ENCODE results near the gene SEC16A.

SEC16A gene, protein sequence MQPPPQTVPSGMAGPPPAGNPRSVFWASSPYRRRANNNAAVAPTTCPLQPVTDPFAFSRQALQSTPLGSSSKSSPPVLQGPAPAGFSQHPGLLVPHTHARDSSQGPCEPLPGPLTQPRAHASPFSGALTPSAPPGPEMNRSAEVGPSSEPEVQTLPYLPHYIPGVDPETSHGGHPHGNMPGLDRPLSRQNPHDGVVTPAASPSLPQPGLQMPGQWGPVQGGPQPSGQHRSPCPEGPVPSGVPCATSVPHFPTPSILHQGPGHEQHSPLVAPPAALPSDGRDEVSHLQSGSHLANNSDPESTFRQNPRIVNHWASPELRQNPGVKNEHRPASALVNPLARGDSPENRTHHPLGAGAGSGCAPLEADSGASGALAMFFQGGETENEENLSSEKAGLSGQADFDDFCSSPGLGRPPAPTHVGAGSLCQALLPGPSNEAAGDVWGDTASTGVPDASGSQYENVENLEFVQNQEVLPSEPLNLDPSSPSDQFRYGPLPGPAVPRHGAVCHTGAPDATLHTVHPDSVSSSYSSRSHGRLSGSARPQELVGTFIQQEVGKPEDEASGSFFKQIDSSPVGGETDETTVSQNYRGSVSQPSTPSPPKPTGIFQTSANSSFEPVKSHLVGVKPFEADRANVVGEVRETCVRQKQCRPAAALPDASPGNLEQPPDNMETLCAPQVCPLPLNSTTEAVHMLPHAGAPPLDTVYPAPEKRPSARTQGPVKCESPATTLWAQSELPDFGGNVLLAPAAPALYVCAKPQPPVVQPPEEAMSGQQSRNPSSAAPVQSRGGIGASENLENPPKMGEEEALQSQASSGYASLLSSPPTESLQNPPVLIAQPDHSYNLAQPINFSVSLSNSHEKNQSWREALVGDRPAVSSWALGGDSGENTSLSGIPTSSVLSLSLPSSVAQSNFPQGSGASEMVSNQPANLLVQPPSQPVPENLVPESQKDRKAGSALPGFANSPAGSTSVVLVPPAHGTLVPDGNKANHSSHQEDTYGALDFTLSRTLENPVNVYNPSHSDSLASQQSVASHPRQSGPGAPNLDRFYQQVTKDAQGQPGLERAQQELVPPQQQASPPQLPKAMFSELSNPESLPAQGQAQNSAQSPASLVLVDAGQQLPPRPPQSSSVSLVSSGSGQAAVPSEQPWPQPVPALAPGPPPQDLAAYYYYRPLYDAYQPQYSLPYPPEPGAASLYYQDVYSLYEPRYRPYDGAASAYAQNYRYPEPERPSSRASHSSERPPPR (N-terminal part only)

DNA sequence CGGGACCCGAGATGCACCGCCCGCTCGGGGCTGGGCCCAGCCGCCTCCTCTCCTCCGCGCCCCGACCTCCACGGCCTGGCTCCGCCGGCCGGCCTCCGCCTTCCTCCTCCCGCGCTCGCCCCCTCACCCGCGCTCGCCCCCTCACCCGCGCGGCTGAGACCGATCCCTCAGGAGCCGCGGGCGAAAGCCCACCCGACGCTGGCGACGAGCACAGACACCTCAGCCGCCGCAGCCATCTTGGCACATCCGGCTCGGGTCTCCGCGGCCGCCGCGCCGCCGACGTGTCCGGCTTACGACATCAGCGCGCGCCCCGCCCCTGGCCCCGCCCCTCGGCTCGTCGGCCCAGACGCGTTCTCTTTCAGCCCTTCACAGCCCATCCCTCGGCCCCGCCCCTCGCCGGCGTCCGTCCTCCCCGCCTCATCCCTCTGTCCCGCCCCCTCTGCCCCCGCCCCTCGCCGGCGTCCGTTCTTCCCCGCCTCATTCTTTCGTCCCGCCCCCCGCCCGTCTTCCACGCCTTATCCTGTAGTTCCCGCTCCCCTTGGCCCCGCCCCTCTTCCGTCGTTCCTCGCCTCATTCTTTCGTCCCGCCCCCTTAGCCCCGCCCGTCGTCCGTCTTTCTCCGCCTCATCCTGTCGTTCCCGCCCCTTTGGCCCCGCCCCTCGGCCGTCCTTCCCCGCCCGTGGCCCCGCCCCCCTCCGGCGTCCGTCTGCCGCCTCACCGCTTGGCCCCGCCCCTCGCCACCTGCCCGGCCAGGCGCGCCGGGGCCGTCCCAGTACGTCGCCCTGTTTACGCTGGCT is at the start of gene SEC16A:
Gene SEC16A, minus strand, starts transcription at position 248 of the 796 bp plus-strand sequence. CDS start 5,425 bp downstream, outside the sequence.
- DNase-seq: peak; percentile 98

DNA sequence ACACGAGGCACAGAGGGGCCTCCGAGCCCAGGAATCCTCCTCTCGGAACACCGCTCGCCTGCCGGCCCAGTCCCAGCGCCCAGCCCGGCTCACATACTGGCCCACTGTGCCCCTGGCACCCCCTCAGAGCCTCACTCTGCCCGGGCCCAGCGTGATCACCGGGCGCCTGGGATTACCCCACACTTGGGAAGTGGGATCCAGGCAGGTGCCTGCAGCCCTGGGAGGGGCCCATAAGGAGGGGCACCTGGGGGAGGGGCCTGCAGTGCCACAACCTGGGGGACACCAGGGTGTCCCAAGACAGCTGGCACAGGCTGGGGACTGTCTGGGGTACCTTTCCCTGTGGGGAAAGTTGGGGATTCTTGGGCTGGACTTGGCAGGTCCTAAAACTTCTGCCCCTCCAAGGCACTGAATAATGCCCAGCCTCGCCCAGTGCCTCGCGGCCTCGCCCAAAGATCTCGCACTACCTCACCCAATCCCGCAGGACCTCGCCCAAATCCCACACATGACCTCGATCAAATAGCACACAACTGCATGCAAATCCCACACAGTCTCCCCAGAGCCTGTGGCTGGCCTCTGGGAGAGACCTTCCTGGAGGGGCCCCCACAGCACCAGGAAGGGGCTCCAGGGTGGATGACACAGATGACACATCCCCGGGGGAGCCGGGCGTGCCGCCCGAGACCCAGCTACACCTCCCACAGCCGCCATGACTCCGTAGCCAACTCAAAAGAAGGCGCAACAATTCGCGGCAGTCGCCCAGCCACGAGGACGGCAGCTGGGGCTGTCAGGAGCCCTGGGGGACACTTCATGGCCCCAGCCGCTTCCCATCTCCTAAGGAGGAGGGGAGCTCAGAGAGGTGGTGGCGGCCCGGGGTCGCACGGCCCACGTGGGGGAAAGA is 49.3 kb upstream of the SEC16A start:
- no peak for DNase-seq

DNA sequence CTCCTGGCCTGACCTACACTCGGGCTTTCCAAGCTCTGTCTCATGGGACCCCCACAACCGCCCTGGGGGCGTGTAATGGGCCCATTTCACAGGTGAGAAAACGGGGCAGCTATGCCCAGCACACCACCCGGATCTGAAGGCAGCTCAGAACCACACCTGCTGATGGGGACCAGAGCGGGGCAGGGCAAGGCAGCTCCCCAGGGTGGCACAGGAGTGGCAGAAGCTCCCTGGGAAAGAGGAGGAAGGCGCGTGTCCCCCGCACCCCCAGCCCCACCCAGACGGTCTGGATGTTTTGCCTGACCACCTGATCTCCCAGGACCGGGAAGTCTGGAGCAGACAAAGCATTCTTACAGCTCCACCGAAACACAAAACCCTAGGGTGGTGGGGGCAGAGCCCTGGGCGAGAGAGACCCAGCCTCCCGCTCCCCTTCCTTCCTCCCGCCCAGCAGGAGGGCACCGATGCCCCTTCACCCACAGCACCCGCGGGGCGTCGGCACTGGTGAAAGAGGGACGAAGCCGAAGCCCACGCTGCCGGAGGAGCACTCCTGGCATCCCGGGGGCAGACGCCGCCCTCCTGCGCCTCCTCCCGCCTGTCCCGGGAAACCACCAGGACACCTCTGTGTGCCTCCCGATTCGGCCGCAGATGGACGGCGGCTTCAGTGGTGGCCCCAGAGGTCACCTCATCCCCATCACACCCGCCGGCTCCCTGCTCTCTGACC is 48.5 kb upstream of the SEC16A start:
- no peak for DNase-seq

DNA sequence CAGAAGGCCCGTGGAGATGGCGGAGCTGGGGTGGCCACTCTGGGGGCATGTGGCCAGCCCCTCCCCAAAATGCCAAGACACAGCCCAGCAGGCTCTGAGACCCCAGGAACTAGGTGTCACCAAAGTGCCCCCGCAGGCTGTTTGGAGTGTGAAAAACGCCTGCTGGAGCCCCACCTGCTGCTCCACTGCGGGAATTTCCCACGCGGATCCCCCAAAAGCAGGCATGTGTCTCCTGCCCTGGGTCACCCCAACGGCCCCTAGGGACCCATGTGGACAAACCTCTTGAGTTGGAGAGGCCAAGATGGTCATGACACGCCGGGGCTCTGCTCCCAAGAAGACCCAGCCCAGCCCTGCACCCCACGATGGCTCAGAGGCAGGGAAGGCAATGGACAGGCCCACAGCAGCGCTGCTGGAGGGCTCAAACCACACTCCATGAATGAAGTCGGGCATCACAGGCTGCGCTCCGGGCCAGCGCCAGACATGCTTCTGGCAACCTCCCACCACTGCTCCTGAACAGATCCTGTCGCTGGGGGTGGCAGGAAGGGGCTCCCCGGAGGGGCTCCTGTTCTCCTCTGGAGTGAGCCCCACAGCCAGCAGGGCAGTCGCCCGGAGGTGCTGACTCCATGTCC is 47.7 kb upstream of the SEC16A start:
- DNase-seq: no peak

DNA sequence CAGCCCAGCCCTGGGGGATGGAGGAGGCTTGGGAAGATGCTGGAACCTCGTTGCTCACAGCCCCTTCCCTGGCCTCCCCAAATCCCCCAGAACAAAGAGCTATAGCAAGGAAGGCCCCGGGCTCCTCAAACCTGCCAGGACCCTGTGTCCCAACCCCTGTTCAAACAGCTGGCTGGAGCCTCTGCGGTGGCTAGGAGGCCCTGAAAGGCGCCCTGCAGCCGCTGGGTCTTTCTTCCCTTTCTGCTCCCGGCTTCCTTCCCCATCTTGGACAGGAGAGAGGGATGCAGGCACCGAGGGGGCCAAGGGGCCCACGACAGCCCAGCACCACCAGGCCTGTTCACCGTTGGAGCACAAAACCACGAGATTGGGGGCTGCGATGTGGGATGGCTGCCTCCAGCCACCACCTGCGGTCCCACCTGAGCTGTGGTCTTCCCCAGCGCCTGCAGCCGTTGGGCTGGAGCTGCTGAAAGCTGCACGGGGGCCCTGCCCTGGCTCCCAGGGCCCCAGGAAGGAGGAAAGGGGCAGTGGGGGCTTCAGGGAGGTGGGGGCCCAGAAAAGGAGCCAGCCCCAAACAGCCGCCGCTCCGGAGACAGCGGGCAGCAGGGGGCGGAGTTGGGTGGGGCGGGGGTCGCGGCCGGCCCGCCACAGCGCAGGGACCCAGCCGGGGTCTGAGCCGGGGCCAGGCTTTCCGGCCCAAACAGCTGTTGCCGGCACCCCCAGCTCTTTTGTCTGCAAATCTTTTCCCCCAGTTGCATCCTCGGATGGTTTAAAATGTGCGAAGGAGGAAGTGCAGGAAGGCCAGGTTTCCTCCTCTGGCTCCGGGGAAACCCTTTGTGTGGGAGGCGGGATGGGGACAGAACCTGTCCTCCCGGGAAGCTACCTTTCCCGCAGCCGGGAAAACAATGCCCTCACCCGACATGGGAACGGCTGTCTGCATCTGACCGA is 46.9 kb upstream of the SEC16A start:
- no peak for DNase-seq

DNA sequence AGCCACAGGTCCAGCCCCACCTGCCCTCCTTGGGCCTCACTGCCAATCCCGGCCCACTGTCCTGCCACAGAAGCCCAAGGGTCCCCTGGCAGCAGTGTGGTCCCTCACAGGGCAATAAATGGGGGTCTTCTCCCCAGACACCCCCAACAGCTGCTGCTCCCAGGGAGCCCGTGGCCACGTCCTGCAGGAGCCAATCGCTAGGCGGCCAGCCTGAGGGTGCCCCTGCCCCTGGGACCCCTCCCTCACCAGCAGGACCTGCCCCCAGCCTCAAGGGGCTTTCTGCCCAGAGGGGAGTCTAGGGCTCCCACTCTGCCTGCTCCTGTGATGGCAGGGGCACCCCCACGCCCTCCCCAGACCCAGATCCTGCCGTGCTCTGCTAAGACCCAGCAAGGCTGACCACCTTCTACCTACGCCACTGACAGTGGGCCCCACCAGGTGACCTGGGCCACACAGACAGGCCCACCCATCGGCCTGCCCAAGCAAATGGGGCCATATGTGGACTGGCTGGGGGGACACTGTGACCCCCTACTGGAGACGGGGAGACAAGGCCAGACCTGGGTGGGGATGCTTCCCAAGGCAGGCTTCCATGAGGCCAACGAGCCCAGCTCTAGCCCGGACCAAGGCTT is 46.0 kb upstream of the SEC16A start:
- DNase-seq: no peak

DNA sequence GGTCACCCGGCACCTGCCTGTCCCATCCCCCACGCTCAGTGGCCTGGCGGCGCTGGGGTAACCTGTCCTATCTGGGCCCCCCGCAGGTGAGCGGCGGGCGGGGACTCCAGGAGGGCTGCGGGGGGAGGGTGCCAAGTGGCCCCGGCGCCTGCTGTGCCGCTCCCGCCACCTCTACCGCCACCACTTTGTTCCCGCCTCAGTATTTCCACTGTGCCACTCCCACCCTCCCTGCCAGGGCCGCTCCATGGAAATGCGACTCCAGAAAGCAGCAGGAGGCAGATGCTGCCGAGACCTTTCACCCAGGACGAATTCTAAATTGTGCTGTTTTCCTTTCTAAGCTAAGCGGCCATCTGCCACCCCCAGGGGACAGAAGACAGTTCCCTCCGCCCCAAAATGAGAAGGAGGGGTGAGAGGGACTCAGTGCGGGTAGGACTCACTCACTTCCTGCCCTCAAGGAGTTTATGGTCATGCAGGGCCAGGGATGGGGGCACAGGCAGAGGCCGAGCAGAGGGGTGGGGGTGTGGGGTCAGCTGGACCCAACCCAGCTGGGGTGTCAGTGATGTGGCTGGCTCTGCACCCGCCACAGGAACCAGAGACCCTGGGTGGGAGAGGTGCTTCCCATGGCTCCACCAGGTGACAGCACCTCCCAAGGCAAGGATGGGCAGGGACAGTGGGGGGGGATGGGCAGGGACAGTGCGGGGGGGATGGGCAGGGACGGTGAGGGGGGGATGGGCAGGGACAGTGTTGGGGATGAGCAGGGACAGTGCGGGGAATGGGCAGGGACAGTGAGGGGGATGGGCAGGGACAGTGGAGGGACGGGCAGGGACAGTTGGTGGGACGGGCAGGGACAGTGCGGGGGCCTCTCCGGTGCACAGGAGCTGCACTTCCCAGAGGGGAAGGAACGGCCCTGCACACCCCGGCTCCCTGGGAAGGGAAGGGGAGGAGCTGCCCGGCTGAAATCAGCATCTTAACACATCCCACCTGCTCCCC is 45.2 kb upstream of the SEC16A start:
- peak; percentile 60 for DNase-seq

DNA sequence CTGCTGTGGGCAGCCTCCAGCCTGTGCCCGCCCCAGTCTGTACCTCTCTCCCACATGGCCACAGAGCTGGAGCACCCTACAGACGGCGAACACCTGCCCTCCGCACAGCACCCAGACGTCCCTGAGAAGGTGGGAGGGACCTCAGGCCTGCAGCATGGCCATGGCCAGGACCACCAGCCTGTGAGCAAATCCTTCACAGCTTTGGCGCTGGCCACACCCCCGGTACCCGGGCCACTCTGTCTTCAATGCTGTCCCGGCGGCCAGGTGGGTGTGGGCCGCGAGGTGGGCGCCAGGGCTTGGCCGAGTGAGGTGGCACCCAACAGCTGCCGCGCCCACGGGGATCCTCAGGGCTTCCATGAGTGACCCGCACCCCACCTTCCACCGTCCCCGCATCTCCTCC is 44.3 kb upstream of the SEC16A start:
- DNase-seq: no peak

DNA sequence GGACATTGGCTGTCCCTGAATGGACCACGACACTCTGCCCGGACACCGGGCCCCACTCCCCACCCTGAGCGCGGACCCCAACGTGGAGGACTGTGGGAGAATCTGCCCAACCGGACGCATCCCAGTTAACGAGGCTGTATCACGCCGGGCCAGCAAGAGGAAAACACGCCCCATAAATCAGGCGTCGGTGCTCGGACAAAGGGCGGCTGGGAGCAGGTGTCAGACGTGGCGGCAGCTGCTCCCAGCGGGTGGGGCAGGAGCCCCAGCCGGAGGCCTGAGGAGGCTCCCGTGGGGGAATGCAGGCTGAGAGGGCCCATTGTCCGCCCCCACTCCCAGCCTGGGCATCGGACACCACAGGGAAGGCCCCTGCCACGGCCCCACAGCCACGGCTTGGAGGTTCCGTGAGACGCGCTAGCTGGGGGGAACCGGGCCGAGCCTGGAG is 43.8 kb upstream of the SEC16A start:
- peak; percentile 59 for DNase-seq

DNA sequence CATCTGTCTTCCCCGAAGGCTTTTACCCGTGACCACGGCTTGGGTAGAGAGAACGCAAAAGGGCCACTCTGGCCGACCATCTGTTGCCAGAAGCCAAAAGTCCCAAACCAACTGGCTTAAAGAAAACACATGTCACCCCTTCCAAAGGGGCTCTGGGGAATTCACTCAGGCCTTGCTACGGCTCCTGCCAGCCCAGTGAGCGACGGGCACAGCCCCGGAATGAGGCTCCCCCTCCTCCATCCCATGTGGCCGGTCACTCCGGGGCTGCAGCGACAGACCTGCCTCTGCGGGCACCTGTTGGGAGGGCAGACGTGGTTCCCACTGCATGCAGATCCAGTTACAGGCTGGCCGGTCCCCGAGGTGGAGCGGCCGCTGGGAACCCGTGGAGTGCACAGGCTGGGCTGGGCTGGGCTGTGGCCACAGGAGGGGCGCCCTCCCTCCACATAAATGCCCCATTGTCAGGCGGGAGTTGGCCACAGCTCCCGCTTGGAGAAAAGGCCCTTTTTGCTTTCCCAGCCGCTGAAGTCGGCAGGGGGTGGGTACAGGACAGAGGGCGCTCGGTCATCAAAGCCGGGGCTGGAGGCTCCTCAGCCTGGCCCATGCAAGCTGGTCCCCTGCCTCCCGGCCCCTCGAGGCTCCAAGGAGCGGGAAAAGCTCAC is 43.1 kb upstream of the SEC16A start:
- DNase-seq: no peak

DNA sequence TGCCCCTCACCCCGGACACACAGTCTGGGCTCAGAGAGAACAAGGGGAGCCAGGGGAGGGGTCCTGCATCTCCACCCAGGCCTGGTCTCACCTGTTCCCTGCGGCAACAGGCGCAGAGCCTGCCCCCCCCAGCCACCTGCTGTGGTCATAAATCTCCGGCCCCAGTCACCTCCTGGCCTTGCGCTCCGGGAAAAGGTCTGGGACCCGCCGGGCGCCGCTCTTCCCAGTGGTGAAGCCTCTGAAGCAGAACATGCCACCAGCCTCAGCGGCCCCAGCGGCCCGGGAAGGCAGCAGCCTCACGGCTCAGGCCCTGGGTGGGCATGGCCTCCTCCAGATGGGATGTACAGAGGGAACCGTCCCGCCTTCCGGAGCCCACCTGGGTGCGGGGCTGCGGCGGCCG is 42.4 kb upstream of the SEC16A start:
- no peak for DNase-seq

DNA sequence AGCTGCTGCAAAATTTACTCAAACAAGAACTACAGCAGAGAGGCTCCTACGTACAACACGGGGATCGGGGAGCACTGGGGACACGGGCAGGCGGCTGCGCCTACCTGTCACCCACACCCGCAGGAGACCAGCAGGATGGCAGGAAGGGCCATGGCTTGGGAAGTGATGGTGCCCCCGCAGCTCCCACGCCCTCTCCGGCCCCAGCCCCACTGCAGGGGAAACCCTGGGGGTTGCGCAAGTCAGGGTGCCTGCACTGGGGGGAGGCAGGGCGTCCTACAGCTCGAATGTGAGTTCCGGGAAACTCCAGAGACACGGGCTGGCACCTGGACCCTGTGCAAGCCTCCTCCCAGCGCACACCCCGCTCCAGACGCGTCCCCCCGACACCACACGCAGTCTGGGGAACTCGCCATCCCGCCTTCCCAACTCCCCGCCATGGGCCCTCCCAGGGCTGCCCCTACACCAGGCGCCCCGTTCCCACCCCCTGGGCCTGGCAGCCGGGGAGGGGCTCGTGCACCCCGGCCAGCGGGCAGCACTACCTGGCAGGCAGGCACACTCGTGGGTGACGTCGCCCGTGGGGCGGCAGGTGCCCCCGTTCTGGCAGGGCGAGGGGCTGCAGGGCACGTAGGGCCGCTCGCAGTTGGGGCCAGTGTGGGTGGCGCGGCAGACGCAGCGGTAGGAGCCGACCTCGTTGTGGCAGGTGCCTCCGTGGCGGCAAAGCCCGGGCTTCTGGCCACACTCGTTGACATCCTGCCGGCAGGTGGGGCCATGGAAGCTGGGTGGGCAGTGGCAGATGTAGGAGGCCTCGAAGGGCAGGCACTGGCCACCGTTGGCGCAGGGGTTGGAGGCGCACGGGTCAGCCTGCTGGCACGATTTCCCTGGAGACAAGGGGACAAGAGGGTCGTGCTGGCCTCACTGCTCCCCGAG is 39.7 kb upstream of the SEC16A start:
- no peak for DNase-seq

DNA sequence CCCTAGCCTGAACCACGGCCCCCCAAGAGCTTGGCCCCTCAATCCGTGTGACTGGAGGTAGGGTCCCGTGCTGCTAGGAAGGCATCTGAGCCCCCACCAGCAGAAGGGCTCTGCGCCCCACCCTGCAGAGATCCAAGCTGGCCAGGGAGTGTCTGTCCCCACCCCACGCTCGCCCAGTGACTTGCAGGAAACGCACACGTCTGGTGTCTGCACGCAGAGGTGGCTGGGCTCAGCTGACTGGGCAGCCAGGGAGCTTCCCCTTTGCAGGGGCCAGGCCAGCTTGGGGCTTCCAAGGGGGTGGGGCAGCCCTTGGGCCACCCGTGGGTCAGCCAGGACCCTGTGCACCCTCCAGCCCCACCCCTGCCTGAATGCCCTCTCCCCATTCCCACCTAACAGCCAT is 38.7 kb upstream of the SEC16A start:
- no peak for DNase-seq

DNA sequence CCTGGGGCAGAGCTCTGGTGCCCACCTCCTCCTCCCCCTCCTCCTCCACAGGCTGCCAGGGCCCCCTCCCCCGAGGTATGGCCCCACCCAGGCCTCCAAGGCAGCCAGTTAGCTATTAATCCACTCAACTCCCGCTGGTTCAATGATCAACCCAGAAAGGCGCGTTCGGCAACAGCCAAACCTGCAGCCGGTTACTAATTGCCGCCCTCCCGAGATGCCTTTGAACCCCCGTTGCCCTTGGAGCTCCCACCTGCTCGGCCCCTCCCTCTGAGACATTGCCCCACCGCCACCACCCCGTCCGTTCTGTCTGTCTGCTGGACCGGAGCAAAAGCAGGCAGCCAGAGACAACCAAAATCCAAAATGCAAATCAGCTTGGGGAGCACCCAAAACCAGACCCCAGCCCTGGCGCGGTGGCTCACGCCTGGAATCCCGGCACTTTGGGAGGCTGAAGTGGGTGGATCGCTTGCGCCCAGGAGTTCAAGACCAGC is 37.3 kb upstream of the SEC16A start:
- DNase-seq: peak; percentile 23

Data from COR-L47 (cell line).